ENCODE measurements around the gene PREX1. TPM values are rescaled to one million over a fixed set of nuclear protein-coding genes. Genes with fewer than 3 reads are reported as not detected.

PREX1 gene
- total RNA-seq, 1 experiment from 2014 or later: not detected

GRCh38 chr20:48744515-48744914 is 83.3 kb downstream of the PREX1 start:
- intact Hi-C loops (cut with micrococcal nuclease): no loop called here
- H3K27ac Mint-ChIP-seq (ENCODE audit: low read depth, unreplicated experiment): no peak overlapping the region
- no peaks in the 10 kb centered on the region for H3K9me3 Mint-ChIP-seq (ENCODE audit: unreplicated experiment)
- ChIA-PET POLR2A (no interaction called here), CTCF (interaction anchor here (0.6 kb wide), 1 partner anchor 94 kb away, joined by 3 read pairs; no protein-coding TSS in a partner anchor)
- no peaks in the 10 kb centered on the region for H3K36me3 Mint-ChIP-seq (ENCODE audit: insufficient read depth, unreplicated experiment)
- H3K4me1 Mint-ChIP-seq (ENCODE audit: insufficient read depth, unreplicated experiment): no peaks in the 10 kb centered on the region
- H3K4me3 Mint-ChIP-seq (ENCODE audit: unreplicated experiment): no peak overlapping the region
- H3K27me3 Mint-ChIP-seq (ENCODE audit: insufficient read depth, unreplicated experiment): peaks cover 39% of the 10 kb centered on the region
- BruUV-seq (replicated peaks): no TSS peak
- TF ChIP-seq, protein P1, sequence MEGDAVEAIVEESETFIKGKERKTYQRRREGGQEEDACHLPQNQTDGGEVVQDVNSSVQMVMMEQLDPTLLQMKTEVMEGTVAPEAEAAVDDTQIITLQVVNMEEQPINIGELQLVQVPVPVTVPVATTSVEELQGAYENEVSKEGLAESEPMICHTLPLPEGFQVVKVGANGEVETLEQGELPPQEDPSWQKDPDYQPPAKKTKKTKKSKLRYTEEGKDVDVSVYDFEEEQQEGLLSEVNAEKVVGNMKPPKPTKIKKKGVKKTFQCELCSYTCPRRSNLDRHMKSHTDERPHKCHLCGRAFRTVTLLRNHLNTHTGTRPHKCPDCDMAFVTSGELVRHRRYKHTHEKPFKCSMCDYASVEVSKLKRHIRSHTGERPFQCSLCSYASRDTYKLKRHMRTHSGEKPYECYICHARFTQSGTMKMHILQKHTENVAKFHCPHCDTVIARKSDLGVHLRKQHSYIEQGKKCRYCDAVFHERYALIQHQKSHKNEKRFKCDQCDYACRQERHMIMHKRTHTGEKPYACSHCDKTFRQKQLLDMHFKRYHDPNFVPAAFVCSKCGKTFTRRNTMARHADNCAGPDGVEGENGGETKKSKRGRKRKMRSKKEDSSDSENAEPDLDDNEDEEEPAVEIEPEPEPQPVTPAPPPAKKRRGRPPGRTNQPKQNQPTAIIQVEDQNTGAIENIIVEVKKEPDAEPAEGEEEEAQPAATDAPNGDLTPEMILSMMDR (IDR thresholded peaks at IDR 0.05; ENCODE audit: unreplicated experiment): no peak
- no peak for DNase-seq (ENCODE audit: unreplicated experiment)

GRCh38 chr20:48743807-48744206 is 84.0 kb downstream of the PREX1 start:
- Mint-ChIP-seq H3K27me3 (ENCODE audit: insufficient read depth, unreplicated experiment) (peaks cover 39% of the 10 kb centered on the region), H3K27ac (ENCODE audit: low read depth, unreplicated experiment) (no peak overlapping the region), H3K4me1 (ENCODE audit: insufficient read depth, unreplicated experiment) (no peaks in the 10 kb centered on the region), H3K9me3 (ENCODE audit: unreplicated experiment) (no peaks in the 10 kb centered on the region), H3K4me3 (ENCODE audit: unreplicated experiment) (no peak overlapping the region), H3K36me3 (ENCODE audit: insufficient read depth, unreplicated experiment) (no peaks in the 10 kb centered on the region)
- POLR2A ChIA-PET: interaction anchor here (0.6 kb wide), 1 partner anchor 21 kb away, joined by 3 read pairs; no protein-coding TSS in a partner anchor
- BruUV-seq (replicated peaks): no TSS peak
- CTCF ChIA-PET: no interaction called here
- TF ChIP-seq, protein P1 (IDR thresholded peaks at IDR 0.05; ENCODE audit: unreplicated experiment): no peak
- no peak for DNase-seq (ENCODE audit: unreplicated experiment)
- intact Hi-C loops (cut with micrococcal nuclease): no loop called here

DNA sequence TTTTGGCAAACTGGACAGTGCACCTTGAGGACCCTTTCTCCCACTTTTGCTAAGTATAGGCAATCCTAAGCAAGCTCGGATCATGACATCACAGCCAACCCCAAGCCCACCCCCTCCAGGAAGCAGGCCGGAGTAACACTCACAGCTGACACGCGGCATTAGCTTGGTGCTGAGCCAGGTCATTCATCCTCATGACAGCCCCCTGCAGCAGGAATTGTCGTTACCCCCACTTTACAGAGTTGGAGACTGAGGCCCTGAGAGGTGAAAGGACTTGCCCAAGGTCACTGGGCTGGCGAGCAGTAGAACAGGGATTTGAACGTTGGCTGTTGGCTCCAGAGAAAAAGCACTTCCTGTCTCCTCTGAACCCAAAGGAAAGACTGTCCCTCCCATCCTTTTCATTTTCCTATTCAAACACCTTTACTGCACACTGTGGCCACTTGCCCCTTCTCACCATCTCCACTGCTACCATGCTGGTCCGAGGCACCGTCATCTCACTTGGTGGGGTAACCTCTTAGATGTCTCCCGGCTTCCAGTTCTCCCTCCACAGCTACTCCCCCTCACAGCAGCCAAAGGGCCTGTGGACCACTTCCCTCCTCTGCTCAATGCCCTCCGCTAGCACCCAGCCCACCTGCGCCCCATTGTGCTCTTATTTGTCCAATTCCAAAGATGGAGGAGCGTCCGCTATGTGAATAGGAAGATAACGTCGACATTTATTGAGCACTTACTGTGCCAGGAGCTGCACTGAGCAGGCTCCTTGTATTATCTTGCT is 84.7 kb downstream of the PREX1 start:
- no TSS peak for BruUV-seq (replicated peaks)
- DNase-seq (ENCODE audit: unreplicated experiment): no peak
- ChIA-PET POLR2A (interaction anchor here (0.6 kb wide), 1 partner anchor 21 kb away, joined by 3 read pairs; no protein-coding TSS in a partner anchor), CTCF (no interaction called here)
- Mint-ChIP-seq H3K4me3 (ENCODE audit: unreplicated experiment) (no peak overlapping the region), H3K27me3 (ENCODE audit: insufficient read depth, unreplicated experiment) (peaks cover 42% of the 10 kb centered on the region), H3K9me3 (ENCODE audit: unreplicated experiment) (no peaks in the 10 kb centered on the region), H3K27ac (ENCODE audit: low read depth, unreplicated experiment) (no peak overlapping the region), H3K4me1 (ENCODE audit: insufficient read depth, unreplicated experiment) (no peaks in the 10 kb centered on the region), H3K36me3 (ENCODE audit: insufficient read depth, unreplicated experiment) (no peaks in the 10 kb centered on the region)
- intact Hi-C loops (cut with micrococcal nuclease): no loop called here
- TF ChIP-seq, protein P1 (IDR thresholded peaks at IDR 0.05; ENCODE audit: unreplicated experiment): no peak

DNA sequence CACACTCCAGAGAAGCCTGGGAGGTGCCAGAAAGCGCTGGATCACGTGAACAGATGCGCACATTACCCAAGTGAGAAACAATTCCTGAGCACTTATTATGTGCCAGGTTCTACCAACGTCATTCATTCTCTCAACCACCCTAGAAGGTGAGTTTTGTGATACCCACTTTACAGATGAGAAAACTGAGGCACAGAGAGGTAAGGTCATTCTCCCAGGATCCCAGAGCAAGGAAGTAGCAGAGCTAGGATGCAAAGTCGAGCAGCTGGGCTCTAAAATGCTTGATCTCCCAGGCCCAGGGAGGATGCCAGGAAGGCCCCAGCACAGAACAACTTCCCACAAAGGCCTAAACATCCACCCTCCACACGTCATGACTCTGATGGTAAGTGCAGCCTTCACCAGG is 85.6 kb downstream of the PREX1 start:
- BruUV-seq (replicated peaks): no TSS peak
- Mint-ChIP-seq H3K27me3 (ENCODE audit: insufficient read depth, unreplicated experiment) (peaks cover 50% of the 10 kb centered on the region), H3K9me3 (ENCODE audit: unreplicated experiment) (no peaks in the 10 kb centered on the region), H3K4me3 (ENCODE audit: unreplicated experiment) (no peak overlapping the region), H3K36me3 (ENCODE audit: insufficient read depth, unreplicated experiment) (peaks cover 2% of the 10 kb centered on the region), H3K27ac (ENCODE audit: low read depth, unreplicated experiment) (no peak overlapping the region), H3K4me1 (ENCODE audit: insufficient read depth, unreplicated experiment) (no peaks in the 10 kb centered on the region)
- no peak for DNase-seq (ENCODE audit: unreplicated experiment)
- CTCF ChIA-PET: no interaction called here
- POLR2A ChIA-PET: no interaction called here
- intact Hi-C loops (cut with micrococcal nuclease): no loop called here
- TF ChIP-seq, protein P1 (IDR thresholded peaks at IDR 0.05; ENCODE audit: unreplicated experiment): no peak
